Activated CD8-positive, alpha-beta T cell treated with anti-CD3 and anti-CD28 coated beads for 36 hours (primary cell): ENCODE data around the gene DHDH. TPM values are rescaled to one million over a fixed set of nuclear protein-coding genes. Genes with fewer than 3 reads are reported as not detected.
"Not testable (repeated sequence)": the region's sequence is repeated elsewhere in the genome, so short reads cannot be mapped to it uniquely, and the experiment has no call there.

Experiments
- ATAC-seq: fragments of 200-7000 bp; cut with Tn5 transposase; one replicate; pipeline ENCODE4 v1.10.0; 2021; ENCODE audit warnings: mild to moderate bottlenecking, moderate library complexity
- CTCF ChIA-PET: fragments of 350-600 bp; sonication (Branson Sonifier 250); formaldehyde crosslinking; loops from one replicate; lab custom pipeline; 2021; ENCODE audit warnings: antibody characterized with exemption; lab: Charles Lee
- POLR2A ChIA-PET: fragments of 350-600 bp; sonication (Branson Sonifier 250); formaldehyde crosslinking; loops from one replicate; lab custom pipeline; 2021; ENCODE audit warnings: antibody characterized with exemption; lab: Charles Lee
- DNase-seq: peaks from one replicate; pipeline ENCODE4 v3.0.0-alpha.2; 2020
- H3K27ac Mint-ChIP-seq: one replicate; pipeline ENCODE4 v1.8.0; 2021; ENCODE audit warnings: mild to moderate bottlenecking, mixed read lengths
- H3K27me3 Mint-ChIP-seq: one replicate; pipeline ENCODE4 v1.8.0; 2021; ENCODE audit warnings: mixed read lengths
- H3K36me3 Mint-ChIP-seq: one replicate; pipeline ENCODE4 v1.8.0; 2021; ENCODE audit warnings: low read depth, mixed read lengths
- H3K4me1 Mint-ChIP-seq: one replicate; pipeline ENCODE4 v1.8.0; 2021; ENCODE audit warnings: low read depth, mixed read lengths
- H3K4me3 Mint-ChIP-seq: one replicate; pipeline ENCODE4 v1.8.0; 2021; ENCODE audit warnings: mild to moderate bottlenecking, moderate library complexity, mixed read lengths
- H3K9me3 Mint-ChIP-seq: one replicate; pipeline ENCODE4 v1.8.0; 2021; ENCODE audit warnings: mixed read lengths
- intact Hi-C: fragments of 100-400 bp; cut with micrococcal nuclease; formaldehyde crosslinking; loops from one replicate; pipeline ENCODE4 v1.10.0; 2022
- total RNA-seq, 2 experiments: library from RNA; stranded (reverse); gene quantifications; one replicate each; pipeline ENCODE4 v1.2.3, GENCODE V29; 2021
- TF ChIP-seq, protein P1 (sequence below): fragments of 200-600 bp; IDR thresholded peaks from one replicate; pipeline ENCODE4 v1.8.0; 2022; ENCODE audit warnings: antibody characterized with exemption, mild to moderate bottlenecking

The DHDH gene
- total RNA-seq, 2 experiments from 2014 or later, result 1.4 to 2.8 TPM

- DNase-seq (no peak), ATAC-seq (no peak)
- H3K36me3 Mint-ChIP-seq, result peaks cover 38% of the 10 kb centered on the region
- no peaks in the 10 kb centered on the region for H3K27me3 Mint-ChIP-seq
- H3K27ac Mint-ChIP-seq, result no peak overlapping the region
- H3K4me1 Mint-ChIP-seq, result no peaks in the 10 kb centered on the region
- no peak overlapping the region for H3K4me3 Mint-ChIP-seq
- CTCF ChIA-PET, result interaction anchor here (1.3 kb wide), 1 partner anchor 16 kb away, joined by 4 read pairs; the partner anchor contains the start of gene NUCB1
- no peaks in the 10 kb centered on the region for H3K9me3 Mint-ChIP-seq
- intact Hi-C loops, result no loop called here
- POLR2A ChIA-PET, result interaction anchor here (1.7 kb wide), 1 partner anchor 17 kb away, joined by 3 read pairs; the partner anchor contains the start of gene TULP2
- TF ChIP-seq, protein P1, sequence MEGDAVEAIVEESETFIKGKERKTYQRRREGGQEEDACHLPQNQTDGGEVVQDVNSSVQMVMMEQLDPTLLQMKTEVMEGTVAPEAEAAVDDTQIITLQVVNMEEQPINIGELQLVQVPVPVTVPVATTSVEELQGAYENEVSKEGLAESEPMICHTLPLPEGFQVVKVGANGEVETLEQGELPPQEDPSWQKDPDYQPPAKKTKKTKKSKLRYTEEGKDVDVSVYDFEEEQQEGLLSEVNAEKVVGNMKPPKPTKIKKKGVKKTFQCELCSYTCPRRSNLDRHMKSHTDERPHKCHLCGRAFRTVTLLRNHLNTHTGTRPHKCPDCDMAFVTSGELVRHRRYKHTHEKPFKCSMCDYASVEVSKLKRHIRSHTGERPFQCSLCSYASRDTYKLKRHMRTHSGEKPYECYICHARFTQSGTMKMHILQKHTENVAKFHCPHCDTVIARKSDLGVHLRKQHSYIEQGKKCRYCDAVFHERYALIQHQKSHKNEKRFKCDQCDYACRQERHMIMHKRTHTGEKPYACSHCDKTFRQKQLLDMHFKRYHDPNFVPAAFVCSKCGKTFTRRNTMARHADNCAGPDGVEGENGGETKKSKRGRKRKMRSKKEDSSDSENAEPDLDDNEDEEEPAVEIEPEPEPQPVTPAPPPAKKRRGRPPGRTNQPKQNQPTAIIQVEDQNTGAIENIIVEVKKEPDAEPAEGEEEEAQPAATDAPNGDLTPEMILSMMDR, result no peak
Measured at GRCh38 chr19:48915757-48916156, 17.7 kb upstream of the DHDH start.

- ATAC-seq, result no peak
- ChIA-PET POLR2A (interaction anchor here (0.7 to 1.1 kb wide), 2 partner anchors 11 to 103 kb away, joined by 3 to 4 read pairs; no protein-coding TSS in a partner anchor), CTCF (interaction anchor here (1.6 kb wide), 1 partner anchor 75 kb away, joined by 4 read pairs; the partner anchor contains the start of genes GYS1 and RUVBL2)
- intact Hi-C loops, result no loop called here
- no peak for DNase-seq
- no peaks in the 10 kb centered on the region for H3K27me3 Mint-ChIP-seq
- H3K4me3 Mint-ChIP-seq, result no peak overlapping the region
- H3K27ac Mint-ChIP-seq, result no peak overlapping the region
- TF ChIP-seq, protein P1, result no peak
- H3K9me3 Mint-ChIP-seq, result no peaks in the 10 kb centered on the region
- no peaks in the 10 kb centered on the region for H3K4me1 Mint-ChIP-seq
- H3K36me3 Mint-ChIP-seq, result peaks cover 31% of the 10 kb centered on the region
Measured at GRCh38 chr19:48918071-48918470, 15.4 kb upstream of the DHDH start.

DNA sequence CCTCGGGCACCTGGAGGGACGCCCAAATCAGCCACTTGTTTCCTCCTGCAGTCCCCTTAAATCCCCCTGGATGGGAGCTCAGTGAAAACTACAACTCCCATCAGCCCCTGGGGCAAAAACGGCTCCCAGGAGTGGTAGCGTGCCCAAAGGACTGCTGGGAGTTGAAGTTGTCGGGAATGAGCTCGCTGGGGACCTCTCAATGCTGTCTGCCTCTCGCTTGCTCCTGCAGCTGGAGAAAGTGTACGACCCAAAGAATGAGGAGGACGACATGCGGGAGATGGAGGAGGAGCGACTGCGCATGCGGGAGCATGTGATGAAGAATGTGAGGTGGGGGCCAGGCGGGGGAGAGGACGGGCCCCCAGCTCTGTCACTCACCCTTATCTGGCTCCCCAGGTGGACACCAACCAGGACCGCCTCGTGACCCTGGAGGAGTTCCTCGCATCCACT, 14.7 kb upstream of the DHDH start:
- intact Hi-C loops, result no loop called here
- Mint-ChIP-seq H3K9me3 (no peaks in the 10 kb centered on the region), H3K27me3 (no peaks in the 10 kb centered on the region), H3K27ac (no peak overlapping the region), H3K4me1 (no peaks in the 10 kb centered on the region), H3K4me3 (no peak overlapping the region), H3K36me3 (peaks cover 30% of the 10 kb centered on the region)
- peak; percentile 42 for DNase-seq
- peak; percentile 85 for ATAC-seq
- POLR2A ChIA-PET, result interaction anchor here (0.6 to 1.1 kb wide), 4 partner anchors 8 to 104 kb away, joined by 3 to 4 read pairs (median 3); no protein-coding TSS in a partner anchor
- CTCF ChIA-PET, result interaction anchor here (2.0 kb wide), 1 partner anchor 52 kb away, joined by 8 read pairs; no protein-coding TSS in a partner anchor
- TF ChIP-seq, protein P1, result no peak

DNA sequence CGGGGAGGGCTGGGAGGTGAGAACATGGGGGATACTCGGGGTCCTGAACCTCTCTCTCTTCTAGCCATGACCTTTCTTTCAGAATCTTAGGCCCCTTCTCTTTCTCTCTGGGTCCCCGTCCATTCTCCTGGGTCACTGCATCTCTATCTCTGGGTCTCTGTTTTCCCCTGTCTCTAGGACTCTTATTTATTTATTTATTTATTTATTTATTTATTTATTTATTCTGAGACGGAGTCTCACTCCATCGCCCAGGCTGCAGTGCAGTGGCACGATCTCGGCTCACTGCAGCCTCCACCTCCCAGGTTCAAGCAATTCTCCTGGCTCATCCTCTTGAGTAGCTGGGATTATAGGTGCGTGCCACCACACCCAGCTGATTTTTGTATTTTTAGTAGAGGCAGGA, 14.2 kb upstream of the DHDH start:
- POLR2A ChIA-PET, result interaction anchor here (0.6 to 1.1 kb wide), 3 partner anchors 8 to 17 kb away, joined by 3 read pairs; no protein-coding TSS in a partner anchor
- intact Hi-C loops, DNase-seq, ATAC-seq, H3K9me3 Mint-ChIP-seq, H3K27me3 Mint-ChIP-seq, H3K4me1 Mint-ChIP-seq, H3K4me3 Mint-ChIP-seq, H3K27ac Mint-ChIP-seq: not testable (repeated sequence)
- CTCF ChIA-PET, result interaction anchor here (2.0 kb wide), 1 partner anchor 51 kb away, joined by 8 read pairs; no protein-coding TSS in a partner anchor
- peaks cover 26% of the 10 kb centered on the region for H3K36me3 Mint-ChIP-seq

DNA sequence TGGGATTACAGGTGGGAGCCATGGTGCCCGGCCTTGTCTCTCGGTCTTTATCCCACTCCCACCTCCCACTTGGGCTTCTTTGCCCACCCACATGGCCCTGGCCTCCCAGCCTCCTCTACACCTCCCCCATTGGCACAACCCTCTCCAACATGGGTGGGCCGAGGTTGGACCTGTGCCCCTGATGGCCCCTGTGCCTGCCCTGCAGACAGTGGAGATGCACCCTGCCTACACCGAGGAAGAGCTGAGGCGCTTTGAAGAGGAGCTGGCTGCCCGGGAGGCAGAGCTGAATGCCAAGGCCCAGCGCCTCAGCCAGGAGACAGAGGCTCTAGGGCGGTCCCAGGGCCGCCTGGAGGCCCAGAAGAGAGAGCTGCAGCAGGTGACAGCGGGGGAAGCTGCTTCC, 12.6 kb upstream of the DHDH start:
- H3K27me3 Mint-ChIP-seq, result no peaks in the 10 kb centered on the region
- CTCF ChIA-PET, result no interaction called here
- peaks cover 20% of the 10 kb centered on the region for H3K36me3 Mint-ChIP-seq
- no peaks in the 10 kb centered on the region for H3K9me3 Mint-ChIP-seq
- ATAC-seq, result no peak
- DNase-seq, result no peak
- TF ChIP-seq, protein P1, result no peak
- H3K4me3 Mint-ChIP-seq, result no peak overlapping the region
- POLR2A ChIA-PET, result no interaction called here
- H3K4me1 Mint-ChIP-seq, result no peaks in the 10 kb centered on the region
- H3K27ac Mint-ChIP-seq, result no peak overlapping the region
- intact Hi-C loops, result no loop called here
